ENCODE measurements around the gene MRAS.

The MRAS gene

DNA sequence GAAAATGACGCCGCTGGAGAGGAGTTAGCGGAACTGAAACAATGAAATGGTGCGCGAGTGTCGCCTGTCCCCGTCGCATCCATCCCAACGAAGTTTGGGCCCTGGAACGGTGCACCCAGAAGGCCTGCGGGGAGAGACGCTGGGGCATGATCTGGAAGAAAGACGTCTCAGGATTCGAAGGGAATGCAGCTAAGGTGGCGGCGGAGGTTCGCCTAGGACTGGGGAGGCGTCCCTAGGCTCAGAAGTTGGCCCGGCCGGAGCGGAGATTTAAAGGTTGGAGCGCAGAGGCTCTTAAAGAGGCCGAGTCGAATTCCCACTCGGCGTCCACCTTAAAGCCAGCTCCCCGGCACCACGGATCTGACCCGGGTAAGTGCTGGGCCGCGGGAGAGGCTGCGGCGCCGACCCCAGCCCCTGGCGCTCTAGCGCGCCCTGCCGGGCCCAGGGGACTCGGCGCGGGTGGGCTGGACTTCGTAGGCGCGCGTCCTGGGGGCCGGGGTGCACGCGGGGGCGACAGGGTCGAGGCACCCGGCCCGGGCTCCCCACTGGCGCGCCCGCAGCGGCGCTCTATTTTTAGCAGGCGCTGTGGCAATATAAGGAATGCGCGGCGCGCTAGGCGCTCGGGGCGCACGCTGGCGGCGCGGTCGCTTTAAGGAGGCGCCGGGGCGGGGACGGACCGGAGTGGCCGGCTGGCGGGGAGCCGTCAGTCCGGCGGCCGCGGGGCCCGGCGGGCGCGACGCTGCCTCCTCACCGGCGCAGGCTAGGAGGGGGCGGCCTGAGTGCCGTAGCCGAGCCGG is at the start of gene MRAS:
Gene MRAS (plus strand): TSS at position 620 of the 794 bp plus-strand sequence. CDS start 24,305 bp downstream, outside the sequence.
- Histone ChIP-seq H3K27ac (no peak within 1 kb of the TSS), H3K27me3 (peaks cover 78% of the 10 kb centered on the region), H3K9me3 (no peaks in the 10 kb centered on the region), H3K36me3 (no peaks in the 10 kb centered on the region), H3K4me3 (ENCODE audit: low read depth in 1 of 2, low read length in 1 of 2) (peak within 1 kb of the TSS; percentile 46 to 49), H3K4me1 (ENCODE audit: control insufficient read depth in 1 of 2, insufficient read depth in 1 of 2, low read depth in 1 of 2, low read length in 1 of 2) (peaks cover 15% of the 10 kb centered on the region in 2 experiments)
- TF ChIP-seq, protein P1, sequence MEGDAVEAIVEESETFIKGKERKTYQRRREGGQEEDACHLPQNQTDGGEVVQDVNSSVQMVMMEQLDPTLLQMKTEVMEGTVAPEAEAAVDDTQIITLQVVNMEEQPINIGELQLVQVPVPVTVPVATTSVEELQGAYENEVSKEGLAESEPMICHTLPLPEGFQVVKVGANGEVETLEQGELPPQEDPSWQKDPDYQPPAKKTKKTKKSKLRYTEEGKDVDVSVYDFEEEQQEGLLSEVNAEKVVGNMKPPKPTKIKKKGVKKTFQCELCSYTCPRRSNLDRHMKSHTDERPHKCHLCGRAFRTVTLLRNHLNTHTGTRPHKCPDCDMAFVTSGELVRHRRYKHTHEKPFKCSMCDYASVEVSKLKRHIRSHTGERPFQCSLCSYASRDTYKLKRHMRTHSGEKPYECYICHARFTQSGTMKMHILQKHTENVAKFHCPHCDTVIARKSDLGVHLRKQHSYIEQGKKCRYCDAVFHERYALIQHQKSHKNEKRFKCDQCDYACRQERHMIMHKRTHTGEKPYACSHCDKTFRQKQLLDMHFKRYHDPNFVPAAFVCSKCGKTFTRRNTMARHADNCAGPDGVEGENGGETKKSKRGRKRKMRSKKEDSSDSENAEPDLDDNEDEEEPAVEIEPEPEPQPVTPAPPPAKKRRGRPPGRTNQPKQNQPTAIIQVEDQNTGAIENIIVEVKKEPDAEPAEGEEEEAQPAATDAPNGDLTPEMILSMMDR (IDR thresholded peaks at IDR 0.05) = no peak

DNA sequence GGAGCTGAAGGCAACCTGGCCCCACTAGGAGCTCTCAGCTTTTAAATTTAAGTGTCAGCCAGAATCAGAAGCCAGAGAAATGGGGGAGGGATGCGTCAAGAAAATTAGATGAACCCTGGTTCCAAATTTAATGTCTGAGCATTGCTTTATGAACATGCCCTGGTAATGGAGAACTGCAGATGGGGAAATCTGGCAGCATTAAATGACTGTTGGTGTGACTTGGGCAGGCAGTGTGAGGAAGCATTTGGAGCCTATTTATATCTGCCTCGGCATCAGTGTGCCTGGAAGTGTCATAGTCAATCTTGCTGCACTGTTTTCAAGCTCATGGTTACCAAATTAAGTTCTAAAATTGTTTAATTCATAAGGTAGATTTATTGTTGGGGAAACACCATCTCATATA is 47.7 kb upstream of the MRAS start:
- Histone ChIP-seq H3K4me1 (ENCODE audit: control insufficient read depth in 1 of 2, insufficient read depth in 1 of 2, low read depth in 1 of 2, low read length in 1 of 2) (no peaks in the 10 kb centered on the region), H3K4me3 (ENCODE audit: low read depth in 1 of 2, low read length in 1 of 2) (no peak overlapping the region), H3K9me3 (no peaks in the 10 kb centered on the region), H3K27me3 (no peaks in the 10 kb centered on the region), H3K36me3 (peaks cover 45% of the 10 kb centered on the region), H3K27ac (no peak overlapping the region)
- TF ChIP-seq, protein P1 (IDR thresholded peaks at IDR 0.05) = no peak

DNA sequence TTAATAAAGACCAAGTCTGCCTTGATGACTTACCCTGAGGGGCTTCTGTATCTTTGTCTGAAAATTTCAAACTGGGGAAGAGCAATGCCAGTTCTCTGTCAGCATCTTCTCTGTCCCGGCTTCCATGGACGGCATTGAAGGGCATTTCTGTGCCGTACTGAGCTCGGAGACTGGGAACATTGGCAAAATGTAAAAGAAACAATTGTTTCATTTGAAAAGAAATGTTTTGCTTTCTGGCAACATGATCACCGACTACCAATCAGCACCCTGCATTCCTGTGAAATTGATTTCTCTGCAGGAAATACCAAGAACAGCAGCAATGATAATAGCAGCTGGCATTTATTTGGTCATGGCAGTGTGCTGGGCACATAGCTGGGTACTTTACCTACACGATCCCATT is 44.9 kb upstream of the MRAS start:
- Histone ChIP-seq H3K36me3 (peaks cover 17% of the 10 kb centered on the region), H3K27ac (no peak overlapping the region), H3K4me1 (ENCODE audit: control insufficient read depth in 1 of 2, insufficient read depth in 1 of 2, low read depth in 1 of 2, low read length in 1 of 2) (no peaks in the 10 kb centered on the region), H3K27me3 (no peaks in the 10 kb centered on the region), H3K9me3 (peaks cover under 1% of the 10 kb centered on the region), H3K4me3 (ENCODE audit: low read depth in 1 of 2, low read length in 1 of 2) (no peak overlapping the region)
- TF ChIP-seq, protein P1 (IDR thresholded peaks at IDR 0.05) = no peak

DNA sequence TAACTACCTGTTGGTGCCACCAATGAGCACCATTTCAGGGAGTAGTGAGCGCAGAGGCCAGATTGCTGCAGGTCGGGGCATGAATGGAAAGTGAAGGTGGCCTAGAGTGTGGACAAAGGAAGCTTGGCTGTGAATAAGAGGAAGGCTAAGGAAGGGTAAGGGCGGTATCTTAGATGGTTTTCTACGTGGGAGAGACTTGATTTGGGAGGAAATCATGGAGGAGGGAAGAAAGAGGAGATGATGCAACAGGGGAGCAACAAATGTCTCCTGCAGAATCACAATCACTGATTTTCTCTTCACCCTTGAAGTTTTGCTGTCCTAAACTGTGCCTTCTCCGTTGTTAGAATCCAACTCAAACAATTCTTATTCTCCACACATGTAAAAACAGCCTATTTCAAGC is 40.5 kb upstream of the MRAS start:
- H3K4me3 ChIP-seq (ENCODE audit: low read depth in 1 of 2, low read length in 1 of 2) = no peak overlapping the region
- H3K9me3 ChIP-seq = peaks cover 5% of the 10 kb centered on the region
- H3K27ac ChIP-seq = no peak overlapping the region
- TF ChIP-seq, protein P1 (IDR thresholded peaks at IDR 0.05) = no peak
- no peaks in the 10 kb centered on the region for H3K36me3 ChIP-seq
- no peaks in the 10 kb centered on the region for H3K4me1 ChIP-seq (ENCODE audit: control insufficient read depth in 1 of 2, insufficient read depth in 1 of 2, low read depth in 1 of 2, low read length in 1 of 2)
- peaks cover 13% of the 10 kb centered on the region for H3K27me3 ChIP-seq

DNA sequence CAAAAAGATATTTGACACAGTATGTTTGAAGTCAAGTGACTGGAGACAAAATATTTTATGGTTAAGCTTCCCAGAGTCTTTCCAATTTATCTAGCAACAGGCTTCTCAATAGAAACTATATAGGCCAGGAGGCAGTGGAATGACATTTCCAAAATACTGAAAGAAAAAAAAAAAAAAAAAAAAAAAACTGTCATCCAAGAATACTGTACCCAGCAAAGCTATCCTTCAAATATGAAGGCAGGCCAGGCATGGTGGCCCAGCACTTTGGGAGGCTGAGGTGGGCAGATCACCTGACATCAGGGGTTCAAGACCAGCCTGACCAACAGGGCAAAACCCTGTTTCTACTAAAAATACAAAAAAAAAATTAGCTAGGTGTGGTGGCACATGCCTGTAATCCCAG is 39.6 kb upstream of the MRAS start:
- TF ChIP-seq, protein P1 (IDR thresholded peaks at IDR 0.05) = no peak
- Histone ChIP-seq H3K27ac (no peak overlapping the region), H3K4me1 (ENCODE audit: control insufficient read depth in 1 of 2, insufficient read depth in 1 of 2, low read depth in 1 of 2, low read length in 1 of 2) (no peaks in the 10 kb centered on the region), H3K27me3 (peaks cover 22% of the 10 kb centered on the region), H3K9me3 (peaks cover 5% of the 10 kb centered on the region), H3K36me3 (no peaks in the 10 kb centered on the region), H3K4me3 (ENCODE audit: low read depth in 1 of 2, low read length in 1 of 2) (no peak overlapping the region)
